HG02885 (cell line): Measurements from ENCODE around the gene ABCC3.

Experiments used
- ATAC-seq: cut with Tn5 transposase; IDR thresholded peaks from one replicate; pipeline ENCODE4 v1.9.1; 2021; ENCODE audit warnings: mild to moderate bottlenecking; ENCODE audit not compliant: unreplicated experiment, poor library complexity

The ABCC3 gene

GRCh38 chr17:50728112-50728429, 93.4 kb downstream of the ABCC3 start:
- no peak for ATAC-seq

- ATAC-seq, result no peak
These were observed 94.4 kb downstream of the ABCC3 start for GRCh38 chr17:50728881-50729765.

- no peak for ATAC-seq
These were observed 97.1 kb downstream of the ABCC3 start for GRCh38 chr17:50731575-50732460.

- ATAC-seq, result no peak
These were observed 100.6 kb downstream of the ABCC3 start for GRCh38 chr17:50735287-50735686.

- no peak for ATAC-seq
These were observed 102.5 kb downstream of the ABCC3 start for GRCh38 chr17:50737118-50737698.

- no peak for ATAC-seq
These were observed 104.4 kb downstream of the ABCC3 start for GRCh38 chr17:50739098-50739497.
